WTC11 (cell line): ENCODE results near the gene CCL22.

ENCODE experiments used
- CTCF ChIP-seq: fragments of 200-600 bp; IDR thresholded peaks from 2 replicates; pipeline ENCODE4 v1.8.0; 2022; ENCODE audit warnings: antibody characterized with exemption
- GRHL2 ChIP-seq: fragments of 250-450 bp; sonication (Bioruptor Pico); IDR thresholded peaks from 2 replicates; pipeline ENCODE4 v1.8.0; 2022; ENCODE audit warnings: mild to moderate bottlenecking, moderate library complexity; ENCODE audit not compliant: insufficient replicate concordance, severe bottlenecking
- NFYB ChIP-seq: sonication (generic); formaldehyde crosslinking; conservative IDR thresholded peaks from 2 replicates; pipeline ENCODE4 v1.8.0; 2022; ENCODE audit warnings: low read depth, missing genetic modification reagents
- RORB ChIP-seq: fragments of 250-450 bp; sonication (Bioruptor Pico); IDR thresholded peaks from 2 replicates; pipeline ENCODE4 v1.9.0; 2021; ENCODE audit warnings: mild to moderate bottlenecking
- TF ChIP-seq, protein P1 (sequence below): sonication (generic); formaldehyde crosslinking; IDR thresholded peaks from 2 replicates; pipeline ENCODE4 v1.8.1; 2022; ENCODE audit warnings: mild to moderate bottlenecking, missing genetic modification reagents, moderate library complexity, borderline replicate concordance

DNA sequence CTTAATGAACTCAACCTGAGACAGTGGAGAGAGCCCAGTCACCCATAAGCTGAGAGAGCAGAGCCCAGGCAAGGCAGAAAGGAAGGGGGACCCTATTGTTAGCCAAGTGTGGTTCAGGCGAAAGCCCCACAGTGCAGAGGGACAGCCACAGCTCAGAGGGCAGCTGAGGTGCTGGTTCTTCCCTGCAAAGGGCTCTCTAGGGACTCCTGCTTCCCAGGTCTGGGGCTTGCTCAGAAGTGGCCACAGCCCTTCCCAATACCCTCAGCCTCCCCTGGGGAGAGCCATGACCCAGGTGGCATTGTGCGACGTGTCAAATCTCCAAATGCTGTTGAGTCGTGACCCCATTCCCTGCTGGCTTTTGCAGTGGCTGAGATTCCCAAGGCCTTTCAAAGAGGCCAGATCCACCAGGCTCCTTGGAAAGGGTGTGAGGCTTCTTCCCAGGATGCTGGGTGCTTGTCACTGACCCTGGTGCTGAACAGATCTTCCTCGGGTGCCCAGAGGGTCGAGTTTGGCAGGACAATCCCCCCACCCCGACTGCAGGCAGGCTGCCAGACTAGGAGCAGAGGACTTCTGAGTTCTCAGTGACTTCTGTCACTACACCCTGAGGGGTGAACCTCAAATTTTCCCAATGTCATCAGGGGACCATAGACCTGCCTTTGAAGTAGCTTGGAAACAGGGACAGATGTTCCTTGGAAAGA, 43.5 kb downstream of the CCL22 start:
- TF ChIP-seq, protein P1, sequence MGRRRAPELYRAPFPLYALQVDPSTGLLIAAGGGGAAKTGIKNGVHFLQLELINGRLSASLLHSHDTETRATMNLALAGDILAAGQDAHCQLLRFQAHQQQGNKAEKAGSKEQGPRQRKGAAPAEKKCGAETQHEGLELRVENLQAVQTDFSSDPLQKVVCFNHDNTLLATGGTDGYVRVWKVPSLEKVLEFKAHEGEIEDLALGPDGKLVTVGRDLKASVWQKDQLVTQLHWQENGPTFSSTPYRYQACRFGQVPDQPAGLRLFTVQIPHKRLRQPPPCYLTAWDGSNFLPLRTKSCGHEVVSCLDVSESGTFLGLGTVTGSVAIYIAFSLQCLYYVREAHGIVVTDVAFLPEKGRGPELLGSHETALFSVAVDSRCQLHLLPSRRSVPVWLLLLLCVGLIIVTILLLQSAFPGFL = no peak
- TF ChIP-seq NFYB (CRISPR knock-in tag) (no peak), RORB (no peak), CTCF (no peak), GRHL2 (no peak)
